Measurements from ENCODE around the gene RDX. TPM values are rescaled to one million over a fixed set of nuclear protein-coding genes. Genes with fewer than 3 reads are reported as not detected.
"Not testable (repeated sequence)": the region's sequence is repeated elsewhere in the genome, so short reads cannot be mapped to it uniquely, and the experiment has no call there.

The RDX gene
- total and polyA plus RNA-seq, 2 donors (not counting 1 experiment from before 2014, with no cell fraction given), result 4.4 to 34.8 TPM

DNA sequence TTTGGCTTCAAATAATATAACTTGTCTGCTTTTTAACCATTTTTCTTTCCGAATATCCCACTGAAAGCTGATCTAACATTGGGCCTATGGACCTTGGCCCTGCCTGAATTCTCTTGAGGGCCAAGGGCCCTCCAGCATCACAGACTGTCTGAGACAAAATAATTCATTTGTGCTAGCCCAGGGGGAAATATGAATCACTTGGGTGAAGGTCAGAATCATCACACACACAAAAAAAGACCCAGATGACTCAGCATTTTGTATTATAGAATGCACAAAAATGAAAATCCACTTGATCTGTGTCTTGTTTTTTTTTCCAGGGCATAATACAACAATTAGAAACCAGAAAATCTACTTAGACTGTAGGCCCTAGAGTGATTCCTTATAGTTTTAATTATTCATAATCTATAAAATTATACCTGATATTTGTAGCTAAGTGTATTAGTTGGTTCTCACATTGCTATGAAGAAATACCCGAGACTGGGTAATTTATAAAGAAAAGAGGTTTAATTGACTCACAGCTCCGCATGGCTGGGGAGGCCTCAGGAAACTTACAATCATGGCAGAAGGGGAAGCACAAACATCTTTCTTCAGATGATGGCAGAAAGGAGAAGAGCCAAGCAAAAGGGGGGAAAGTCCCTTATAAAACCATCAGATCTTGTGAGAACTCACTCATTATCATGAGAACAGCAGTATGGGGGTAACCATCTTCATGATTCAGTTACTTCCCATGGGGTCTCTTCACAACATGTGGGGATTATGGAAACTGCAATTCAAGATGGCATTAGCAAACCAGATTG, 15.6 kb upstream of the RDX start:
- Histone ChIP-seq H3K4me3 (ENCODE audit: control extremely low read depth in 1 of 5, extremely low read depth in 1 of 5, insufficient read depth in 1 of 5, low read depth in 2 of 5, low read length in 4 of 5) (no peak overlapping the region), H4K20me1 (ENCODE audit: control insufficient read depth, insufficient read depth, low read length, poor library complexity, severe bottlenecking) (no peaks in the 10 kb centered on the region), H3K27me3 (replicated peaks in 1 of 4; ENCODE audit: control extremely low read depth in 1 of 4, control insufficient read depth in 3 of 4, insufficient read depth in 4 of 4, low read length in 3 of 4) (no peaks in the 10 kb centered on the region), H3K4me1 (ENCODE audit: control insufficient read depth in 2 of 2, insufficient read depth in 2 of 2, low read length in 2 of 2) (no peaks in the 10 kb centered on the region), H3K27ac (ENCODE audit: low read length in 2 of 2) (no peak overlapping the region), H2AFZ (ENCODE audit: insufficient read depth, low read depth, low read length, poor library complexity, severe bottlenecking) (no peak overlapping the region), H3K9me3 (ENCODE audit: control extremely low read depth in 1 of 3, control insufficient read depth in 2 of 3, insufficient read depth in 1 of 3, low read length in 2 of 3) (no peaks in the 10 kb centered on the region), H3K79me2 (ENCODE audit: control insufficient read depth, insufficient read depth, low read length) (no peaks in the 10 kb centered on the region), H3K4me2 (replicated peaks; ENCODE audit: low read depth, low read length, poor library complexity, severe bottlenecking) (no peak overlapping the region), H3K9ac (ENCODE audit: low read length) (no peak overlapping the region), H3K36me3 (replicated peaks in 1 of 2; ENCODE audit: control extremely low read depth in 1 of 2, control insufficient read depth in 1 of 2, extremely low read depth in 1 of 2, insufficient read depth in 2 of 2, low read length in 1 of 2) (no peaks in the 10 kb centered on the region)
- ATAC-seq (ENCODE audit: low read depth) (no peak), DNase-seq (no peak)
- Mint-ChIP-seq H3K4me3 (no peak overlapping the region), H3K9me3 (ENCODE audit: insufficient read depth) (no peaks in the 10 kb centered on the region), H3K27ac (peak overlapping the region; percentile 13), H3K4me1 (peaks cover 3% of the 10 kb centered on the region), H3K27me3 (no peaks in the 10 kb centered on the region)
- intact Hi-C loops (cut with micrococcal nuclease), result no loop called here
- POLR2A ChIA-PET, result no interaction called here
- CTCF ChIA-PET, result no interaction called here
- 100% methylated on average over 1 of the region's 3 CpGs for WGBS (ENCODE audit: insufficient coverage)
- TF ChIP-seq EZH2 (IDR thresholded peaks at IDR 0.05; ENCODE audit: borderline replicate concordance, insufficient read depth, low read depth, low read length, poor library complexity, severe bottlenecking), result no peak
- TF ChIP-seq, protein P1, sequence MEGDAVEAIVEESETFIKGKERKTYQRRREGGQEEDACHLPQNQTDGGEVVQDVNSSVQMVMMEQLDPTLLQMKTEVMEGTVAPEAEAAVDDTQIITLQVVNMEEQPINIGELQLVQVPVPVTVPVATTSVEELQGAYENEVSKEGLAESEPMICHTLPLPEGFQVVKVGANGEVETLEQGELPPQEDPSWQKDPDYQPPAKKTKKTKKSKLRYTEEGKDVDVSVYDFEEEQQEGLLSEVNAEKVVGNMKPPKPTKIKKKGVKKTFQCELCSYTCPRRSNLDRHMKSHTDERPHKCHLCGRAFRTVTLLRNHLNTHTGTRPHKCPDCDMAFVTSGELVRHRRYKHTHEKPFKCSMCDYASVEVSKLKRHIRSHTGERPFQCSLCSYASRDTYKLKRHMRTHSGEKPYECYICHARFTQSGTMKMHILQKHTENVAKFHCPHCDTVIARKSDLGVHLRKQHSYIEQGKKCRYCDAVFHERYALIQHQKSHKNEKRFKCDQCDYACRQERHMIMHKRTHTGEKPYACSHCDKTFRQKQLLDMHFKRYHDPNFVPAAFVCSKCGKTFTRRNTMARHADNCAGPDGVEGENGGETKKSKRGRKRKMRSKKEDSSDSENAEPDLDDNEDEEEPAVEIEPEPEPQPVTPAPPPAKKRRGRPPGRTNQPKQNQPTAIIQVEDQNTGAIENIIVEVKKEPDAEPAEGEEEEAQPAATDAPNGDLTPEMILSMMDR (IDR thresholded peaks at IDR 0.05), result no peak

DNA sequence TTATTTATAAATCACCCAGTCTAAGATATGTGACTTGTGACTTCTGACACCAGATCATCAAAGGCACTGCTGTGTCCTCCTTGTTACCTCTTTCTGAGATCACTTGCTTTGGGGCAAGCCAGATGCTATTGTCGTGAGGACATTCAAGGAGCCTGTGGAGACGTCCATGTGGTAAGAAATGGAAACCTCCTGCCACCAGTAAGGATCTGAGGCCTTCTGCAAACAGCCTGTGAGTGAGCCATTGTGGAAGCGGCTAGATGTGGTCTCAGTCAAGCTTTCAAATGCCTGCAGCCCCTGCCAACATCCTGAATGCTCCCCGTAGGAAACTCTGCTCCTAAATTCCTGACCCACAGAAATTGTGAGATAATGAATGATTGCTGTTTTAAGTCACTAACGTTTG, 11.7 kb upstream of the RDX start:
- Mint-ChIP-seq H3K4me3 (no peak overlapping the region), H3K4me1 (peaks cover 3% of the 10 kb centered on the region), H3K9me3 (ENCODE audit: insufficient read depth) (no peaks in the 10 kb centered on the region), H3K27ac (no peak overlapping the region), H3K27me3 (no peaks in the 10 kb centered on the region)
- Histone ChIP-seq H3K4me3 (ENCODE audit: control extremely low read depth in 1 of 5, extremely low read depth in 1 of 5, insufficient read depth in 1 of 5, low read depth in 2 of 5, low read length in 4 of 5) (no peak overlapping the region), H2AFZ (ENCODE audit: insufficient read depth, low read depth, low read length, poor library complexity, severe bottlenecking) (no peak overlapping the region), H3K9ac (ENCODE audit: low read length) (no peak overlapping the region), H3K27me3 (replicated peaks in 1 of 4; ENCODE audit: control extremely low read depth in 1 of 4, control insufficient read depth in 3 of 4, insufficient read depth in 4 of 4, low read length in 3 of 4) (no peaks in the 10 kb centered on the region), H3K4me1 (ENCODE audit: control insufficient read depth in 2 of 2, insufficient read depth in 2 of 2, low read length in 2 of 2) (no peaks in the 10 kb centered on the region), H4K20me1 (ENCODE audit: control insufficient read depth, insufficient read depth, low read length, poor library complexity, severe bottlenecking) (no peaks in the 10 kb centered on the region), H3K79me2 (ENCODE audit: control insufficient read depth, insufficient read depth, low read length) (no peaks in the 10 kb centered on the region), H3K36me3 (replicated peaks in 1 of 2; ENCODE audit: control extremely low read depth in 1 of 2, control insufficient read depth in 1 of 2, extremely low read depth in 1 of 2, insufficient read depth in 2 of 2, low read length in 1 of 2) (no peaks in the 10 kb centered on the region), H3K27ac (ENCODE audit: low read length in 2 of 2) (no peak overlapping the region), H3K4me2 (replicated peaks; ENCODE audit: low read depth, low read length, poor library complexity, severe bottlenecking) (no peak overlapping the region), H3K9me3 (ENCODE audit: control extremely low read depth in 1 of 3, control insufficient read depth in 2 of 3, insufficient read depth in 1 of 3, low read length in 2 of 3) (no peaks in the 10 kb centered on the region)
- ATAC-seq (ENCODE audit: low read depth) (no peak), DNase-seq (no peak)
- CTCF ChIA-PET, result no interaction called here
- no peak for TF ChIP-seq EZH2 (IDR thresholded peaks at IDR 0.05; ENCODE audit: borderline replicate concordance, insufficient read depth, low read depth, low read length, poor library complexity, severe bottlenecking)
- TF ChIP-seq, protein P1 (IDR thresholded peaks at IDR 0.05), result no peak
- intact Hi-C loops (cut with micrococcal nuclease), result no loop called here
- 100% methylated on average over 3 of the region's 5 CpGs for WGBS (ENCODE audit: insufficient coverage)
- POLR2A ChIA-PET, result no interaction called here

DNA sequence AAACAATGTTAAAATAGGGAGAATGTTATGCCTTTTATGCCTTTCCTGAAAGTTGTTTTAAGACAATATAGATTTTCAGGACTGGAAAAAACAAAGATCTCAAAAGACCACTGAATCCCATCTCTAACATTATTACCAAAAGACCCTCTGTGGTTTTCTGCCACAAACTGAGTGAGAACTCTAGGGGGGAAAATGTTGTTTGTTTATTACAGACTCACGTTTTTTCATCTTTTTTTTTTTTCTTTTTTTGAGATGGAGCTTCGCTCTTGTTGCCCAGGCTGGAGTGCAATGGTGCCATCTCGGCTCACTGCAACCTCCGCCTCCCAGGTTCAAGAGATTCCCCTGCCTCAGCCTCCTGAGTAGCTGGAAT, 9.6 kb upstream of the RDX start:
- H3K79me2 ChIP-seq (ENCODE audit: control insufficient read depth, insufficient read depth, low read length); H3K36me3 ChIP-seq (replicated peaks in 1 of 2; ENCODE audit: control extremely low read depth in 1 of 2, control insufficient read depth in 1 of 2, extremely low read depth in 1 of 2, insufficient read depth in 2 of 2, low read length in 1 of 2); H3K27me3 ChIP-seq (replicated peaks in 1 of 4; ENCODE audit: control extremely low read depth in 1 of 4, control insufficient read depth in 3 of 4, insufficient read depth in 4 of 4, low read length in 3 of 4); H4K20me1 ChIP-seq (ENCODE audit: control insufficient read depth, insufficient read depth, low read length, poor library complexity, severe bottlenecking); H3K27me3 Mint-ChIP-seq; H3K9me3 Mint-ChIP-seq (ENCODE audit: insufficient read depth); H3K27ac ChIP-seq (ENCODE audit: low read length in 2 of 2); CTCF ChIA-PET; H3K9me3 ChIP-seq (ENCODE audit: control extremely low read depth in 1 of 3, control insufficient read depth in 2 of 3, insufficient read depth in 1 of 3, low read length in 2 of 3); H3K4me2 ChIP-seq (replicated peaks; ENCODE audit: low read depth, low read length, poor library complexity, severe bottlenecking); POLR2A ChIA-PET; H3K9ac ChIP-seq (ENCODE audit: low read length); H3K4me1 ChIP-seq (ENCODE audit: control insufficient read depth in 2 of 2, insufficient read depth in 2 of 2, low read length in 2 of 2); H2AFZ ChIP-seq (ENCODE audit: insufficient read depth, low read depth, low read length, poor library complexity, severe bottlenecking); H3K4me3 Mint-ChIP-seq; ATAC-seq (ENCODE audit: low read depth); H3K27ac Mint-ChIP-seq; DNase-seq; H3K4me3 ChIP-seq (ENCODE audit: control extremely low read depth in 1 of 5, extremely low read depth in 1 of 5, insufficient read depth in 1 of 5, low read depth in 2 of 5, low read length in 4 of 5); intact Hi-C loops (cut with micrococcal nuclease); H3K4me1 Mint-ChIP-seq: not testable (repeated sequence)
- WGBS (ENCODE audit: insufficient coverage), result 100% methylated on average over 2 of the region's 4 CpGs
